Breast epithelium (tissue), 4 donors: ENCODE data around the gene CEP164. TPM values are rescaled to one million over a fixed set of nuclear protein-coding genes. Genes with fewer than 3 reads are reported as not detected.

Source experiments
- DNase-seq, 2 donors: peaks; one replicate each; pipeline ENCODE4 v3.0.0-alpha.2; 2019; ENCODE audit warnings: low spot score in 2 of 2
- H3K27ac ChIP-seq, 2 donors: fragments of 200-600 bp; sonication (generic) in 1 of 2; one replicate each; pipeline ENCODE4 v1.5.1; 2016 to 2019; ENCODE audit warnings: mild to moderate bottlenecking in 1 of 2
- H3K27me3 ChIP-seq, 2 donors: fragments of 200-600 bp; sonication (generic) in 1 of 2; one replicate each; pipeline versions ENCODE4 v1.5.1 to v1.6.0; 2017 to 2019; ENCODE audit warnings: control low read depth in 1 of 2, mild to moderate bottlenecking in 1 of 2
- H3K36me3 ChIP-seq: fragments of 200-600 bp; one replicate; pipeline ENCODE4 v1.5.1; 2019
- H3K4me1 ChIP-seq, 2 donors: fragments of 200-600 bp; sonication (generic); one replicate each; pipeline ENCODE4 v1.5.1; 2016 to 2019; ENCODE audit warnings: control low read depth in 1 of 2
- H3K4me3 ChIP-seq, 3 donors: fragments of 200-600 bp; sonication (generic); 1 replicate in 2 of 3; 2 replicates in 1 of 3; pipeline ENCODE4 v1.5.1; 2016 to 2019; ENCODE audit warnings: mild to moderate bottlenecking in 3 of 3, moderate library complexity in 2 of 3
- H3K9me3 ChIP-seq, 2 donors: fragments of 200-600 bp; sonication (generic) in 1 of 2; one replicate each; pipeline ENCODE4 v1.5.1; 2016 to 2019; ENCODE audit warnings: control low read depth in 1 of 2
- CTCF ChIP-seq, 3 donors: fragments of 450-650 bp; IDR thresholded peaks; one replicate each; pipeline ENCODE4 v1.5.1; 2016 to 2017; ENCODE audit warnings: antibody characterized with exemption in 3 of 3, mild to moderate bottlenecking in 3 of 3, moderate library complexity in 3 of 3
- POLR2A ChIP-seq: fragments of 450-650 bp; IDR thresholded peaks from one replicate; pipeline ENCODE4 v1.6.1; 2016; ENCODE audit warnings: antibody characterized with exemption, mild to moderate bottlenecking, moderate library complexity
- POLR2AphosphoS5 ChIP-seq, 3 donors: sonication (generic); formaldehyde crosslinking; IDR thresholded peaks; one replicate each; pipeline ENCODE4 v1.6.1; 2017; ENCODE audit warnings: antibody characterized with exemption in 3 of 3
- intact Hi-C: fragments of 100-400 bp; cut with DNase I; formaldehyde crosslinking; loops from one replicate; pipeline ENCODE4 v1.15.1; 2023; ENCODE audit warnings: low total_unique reads
- total RNA-seq, 3 donors: library from RNA; depleted of rRNA; stranded (reverse); fragments of >200 nt; gene quantifications; one replicate each; pipeline ENCODE4 v1.1.0, GENCODE V29; 2016

Gene CEP164
- total RNA-seq, 3 donors from 2014 or later = 14.9 to 32.6 (median 20.3) TPM

DNA sequence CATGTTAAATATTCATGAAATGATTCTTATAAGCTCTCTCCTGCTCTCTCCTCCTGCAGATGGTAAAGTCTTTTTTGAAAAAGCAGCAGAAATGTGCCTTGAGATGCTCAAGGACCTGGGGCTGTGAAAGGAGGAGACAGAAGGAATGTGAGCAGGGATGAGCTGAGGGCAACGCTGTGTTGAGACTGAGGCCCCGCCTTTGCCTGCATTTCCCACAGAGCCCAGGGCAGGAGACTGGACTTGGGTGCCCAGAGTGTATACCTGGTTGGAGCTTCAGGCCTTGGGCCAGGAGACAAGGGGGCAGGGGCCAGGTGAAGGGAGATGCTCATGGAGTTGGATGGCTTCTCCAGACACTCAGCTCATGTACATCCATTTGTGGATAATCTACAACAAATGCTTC is 39.2 kb downstream of the CEP164 start:
- no peak for TF ChIP-seq CTCF (IDR thresholded peaks at IDR 0.05)
- TF ChIP-seq POLR2AphosphoS5 (IDR thresholded peaks at IDR 0.05) = no peak
- TF ChIP-seq POLR2A = no peak
- H3K4me1 ChIP-seq = no peaks in the 10 kb centered on the region
- no peak overlapping the region for H3K27ac ChIP-seq
- intact Hi-C loops = no loop called here
- H3K9me3 ChIP-seq = no peaks in the 10 kb centered on the region
- no peaks in the 10 kb centered on the region for H3K36me3 ChIP-seq
- H3K27me3 ChIP-seq = no peaks in the 10 kb centered on the region
- no peak overlapping the region for H3K4me3 ChIP-seq
- DNase-seq = no peak

GRCh38 chr11:117369534-117369933 is 41.9 kb downstream of the CEP164 start:
- Histone ChIP-seq H3K27ac (no peak overlapping the region), H3K4me3 (no peak overlapping the region), H3K36me3 (no peaks in the 10 kb centered on the region), H3K9me3 (no peaks in the 10 kb centered on the region), H3K27me3 (no peaks in the 10 kb centered on the region), H3K4me1 (no peaks in the 10 kb centered on the region)
- TF ChIP-seq CTCF (IDR thresholded peaks at IDR 0.05) = no peak
- TF ChIP-seq POLR2A = no peak
- TF ChIP-seq POLR2AphosphoS5 (IDR thresholded peaks at IDR 0.05) = no peak
- intact Hi-C loops = no loop called here
- no peak for DNase-seq

DNA sequence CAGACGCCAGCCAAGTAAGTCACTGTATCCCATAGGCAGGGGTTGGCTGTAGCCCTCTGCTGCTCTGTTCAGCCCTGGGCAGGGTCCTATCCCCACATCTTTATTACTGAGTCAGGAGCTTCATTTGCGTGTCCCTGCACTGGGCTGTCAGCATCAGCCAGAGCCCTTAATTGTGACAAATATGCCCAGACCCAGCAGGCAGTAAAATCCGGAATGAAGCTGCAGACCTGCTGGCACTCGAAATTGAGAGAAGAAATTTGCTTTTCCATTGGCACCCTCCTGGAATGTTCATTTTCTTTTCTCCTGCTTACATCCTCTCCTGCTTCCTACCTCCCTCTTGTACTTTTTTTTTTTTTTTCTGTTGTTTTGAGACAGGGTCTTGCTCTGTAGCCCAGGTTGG is 43.8 kb downstream of the CEP164 start:
- intact Hi-C loops = no loop called here
- Histone ChIP-seq H3K4me1 (no peaks in the 10 kb centered on the region), H3K4me3 (no peak overlapping the region), H3K27me3 (no peaks in the 10 kb centered on the region), H3K36me3 (no peaks in the 10 kb centered on the region), H3K27ac (no peak overlapping the region), H3K9me3 (no peaks in the 10 kb centered on the region)
- TF ChIP-seq CTCF (IDR thresholded peaks at IDR 0.05) = no peak
- DNase-seq = no peak

DNA sequence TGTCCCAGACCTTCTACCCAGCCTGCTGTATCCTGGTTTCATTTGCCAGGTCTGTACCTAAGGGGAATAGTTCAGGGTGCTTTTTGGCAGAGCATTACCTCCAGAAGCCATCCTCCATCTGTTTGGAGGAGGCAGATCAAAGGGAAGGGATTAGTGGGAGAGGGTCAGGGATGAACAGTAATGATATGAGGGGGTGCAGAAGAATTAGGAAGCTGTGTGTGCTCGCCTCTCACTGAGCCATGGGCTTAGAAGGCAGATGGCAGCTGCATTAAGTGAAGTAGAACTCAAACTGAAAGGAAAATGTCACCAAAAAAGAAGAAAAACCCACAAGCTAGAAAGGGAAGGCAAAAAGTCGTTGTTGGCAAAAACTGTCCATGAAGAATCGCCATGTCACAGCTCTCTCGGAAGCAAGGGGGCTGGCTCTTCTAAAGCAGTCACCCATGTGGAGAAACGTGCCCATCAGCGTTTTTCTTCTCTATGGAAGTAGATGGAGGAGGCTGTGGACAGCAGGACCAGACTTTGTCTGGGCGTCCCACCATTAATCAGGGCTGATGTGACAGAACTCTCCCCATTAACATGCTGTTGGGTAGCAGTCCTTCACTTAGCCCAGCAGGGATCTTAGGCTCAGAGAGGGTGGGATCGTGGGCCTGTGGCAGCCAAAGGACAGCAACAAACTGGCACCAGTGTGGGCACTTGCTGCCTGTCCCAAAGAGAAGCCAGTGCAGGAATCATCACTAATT is 46.8 kb downstream of the CEP164 start:
- no peak overlapping the region for H3K27ac ChIP-seq
- no peaks in the 10 kb centered on the region for H3K36me3 ChIP-seq
- no peaks in the 10 kb centered on the region for H3K9me3 ChIP-seq
- no peaks in the 10 kb centered on the region for H3K4me1 ChIP-seq
- no peak for TF ChIP-seq CTCF (IDR thresholded peaks at IDR 0.05)
- TF ChIP-seq POLR2A = no peak
- TF ChIP-seq POLR2AphosphoS5 (IDR thresholded peaks at IDR 0.05) = no peak
- no peaks in the 10 kb centered on the region for H3K27me3 ChIP-seq
- DNase-seq = no peak
- H3K4me3 ChIP-seq = no peak overlapping the region
- intact Hi-C loops = no loop called here

DNA sequence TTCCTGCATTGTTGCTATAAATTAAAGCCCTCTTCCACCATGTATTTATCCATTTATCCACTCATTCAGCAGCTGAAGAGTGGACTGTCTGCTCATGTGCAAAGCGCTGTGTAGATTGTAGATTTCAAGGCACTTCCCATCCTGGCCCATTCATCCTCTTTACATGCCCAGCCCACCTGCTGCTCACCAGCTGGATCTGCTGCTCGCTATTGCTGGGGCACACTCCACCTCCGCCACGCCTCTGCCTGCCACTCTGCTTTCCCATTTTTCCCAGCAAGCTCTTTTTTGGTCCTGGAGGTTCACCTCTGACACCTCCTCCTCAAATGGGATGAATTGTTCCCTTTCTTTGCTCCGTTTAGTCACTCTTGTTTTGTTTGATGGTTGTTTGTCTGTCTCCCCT is 48.3 kb downstream of the CEP164 start:
- Histone ChIP-seq H3K27ac (no peak overlapping the region), H3K4me1 (no peaks in the 10 kb centered on the region), H3K9me3 (no peaks in the 10 kb centered on the region), H3K27me3 (no peaks in the 10 kb centered on the region), H3K4me3 (no peak overlapping the region), H3K36me3 (peaks cover 5% of the 10 kb centered on the region)
- no peak for DNase-seq
- no peak for TF ChIP-seq POLR2A
- no peak for TF ChIP-seq POLR2AphosphoS5 (IDR thresholded peaks at IDR 0.05)
- TF ChIP-seq CTCF (IDR thresholded peaks at IDR 0.05) = no peak
- intact Hi-C loops = no loop called here
